ENCODE measurements around the gene SPEM1.
A peak's percentile ranks its signal among the peaks of the same experiment; 100 is the strongest.

Gene SPEM1

GRCh38 chr17:7438656-7439460, 18.7 kb downstream of the SPEM1 start:
- Mint-ChIP-seq H3K4me3 (peak overlapping the region; percentile 82), H3K27me3 (ENCODE audit: low read depth, poor library complexity) (peaks cover 67% of the 10 kb centered on the region), H3K27ac (no peak overlapping the region), H3K9me3 (no peaks in the 10 kb centered on the region), H3K4me1 (peaks cover 58% of the 10 kb centered on the region), H3K36me3 (ENCODE audit: low read depth) (no peaks in the 10 kb centered on the region)
- no peak for TF ChIP-seq CTCF (IDR thresholded peaks at IDR 0.05)
- no peak for DNase-seq

- H3K4me3 Mint-ChIP-seq: peak within 1 kb of the TSS; percentile 95
- H3K36me3 Mint-ChIP-seq (ENCODE audit: low read depth): no peaks in the 10 kb centered on the region
- peak; percentile 46 for DNase-seq
- H3K27ac Mint-ChIP-seq: peak within 1 kb of the TSS; percentile 99
- H3K9me3 Mint-ChIP-seq: no peaks in the 10 kb centered on the region
- H3K4me1 Mint-ChIP-seq: peaks cover 65% of the 10 kb centered on the region
- TF ChIP-seq CTCF (IDR thresholded peaks at IDR 0.05): no peak
- peaks cover 66% of the 10 kb centered on the region for H3K27me3 Mint-ChIP-seq (ENCODE audit: low read depth, poor library complexity)
These were observed 19.5 kb downstream of the SPEM1 start, which contains the start of gene FGF11 for GRCh38 chr17:7439462-7440112. Gene FGF11 (plus strand): TSS chr17:7439512. CDS start chr17:7439621, 109 bp downstream.

GRCh38 chr17:7440113-7440833, 20.1 kb downstream of the SPEM1 start:
- peak overlapping the region; percentile 95 for H3K4me3 Mint-ChIP-seq
- peak; percentile 70 for DNase-seq
- H3K4me1 Mint-ChIP-seq: peaks cover 68% of the 10 kb centered on the region
- no peak for TF ChIP-seq CTCF (IDR thresholded peaks at IDR 0.05)
- peaks cover 65% of the 10 kb centered on the region for H3K27me3 Mint-ChIP-seq (ENCODE audit: low read depth, poor library complexity)
- H3K27ac Mint-ChIP-seq: peak overlapping the region; percentile 99
- no peaks in the 10 kb centered on the region for H3K36me3 Mint-ChIP-seq (ENCODE audit: low read depth)
- no peaks in the 10 kb centered on the region for H3K9me3 Mint-ChIP-seq

- no peak for DNase-seq
- peaks cover 71% of the 10 kb centered on the region for H3K4me1 Mint-ChIP-seq
These were observed 20.7 kb downstream of the SPEM1 start for GRCh38 chr17:7440834-7441195.

GRCh38 chr17:7441266-7441665, 21.1 kb downstream of the SPEM1 start:
- Mint-ChIP-seq H3K27ac (no peak overlapping the region), H3K36me3 (ENCODE audit: low read depth) (no peaks in the 10 kb centered on the region), H3K4me1 (peaks cover 75% of the 10 kb centered on the region), H3K4me3 (peak overlapping the region; percentile 95), H3K27me3 (ENCODE audit: low read depth, poor library complexity) (peaks cover 64% of the 10 kb centered on the region), H3K9me3 (no peaks in the 10 kb centered on the region)
- TF ChIP-seq CTCF (IDR thresholded peaks at IDR 0.05): no peak
- no peak for DNase-seq

More at GRCh38 chr17:7440834-7441195, 20.7 kb downstream of the SPEM1 start:
- TF ChIP-seq CTCF (IDR thresholded peaks at IDR 0.05): no peak
- H3K27me3 Mint-ChIP-seq (ENCODE audit: low read depth, poor library complexity): peaks cover 64% of the 10 kb centered on the region
- H3K27ac Mint-ChIP-seq: peak overlapping the region; percentile 99
- H3K36me3 Mint-ChIP-seq (ENCODE audit: low read depth): no peaks in the 10 kb centered on the region
- H3K4me3 Mint-ChIP-seq: peak overlapping the region; percentile 95
- no peaks in the 10 kb centered on the region for H3K9me3 Mint-ChIP-seq
